ENCODE data around the gene MPPED1.

GRCh38 chr22:43505896-43506295 lies 94.1 kb downstream of the MPPED1 start:
- TF ChIP-seq CTCF (IDR thresholded peaks at IDR 0.05; ENCODE audit: poor library complexity) (no peak), EZH2 (IDR thresholded peaks at IDR 0.05; ENCODE audit: borderline replicate concordance) (no peak)

All from hepatocyte (in vitro differentiated cells).